Mammary epithelial cell (primary cell): Measurements from ENCODE around the gene ATP8A2.

Experiments
- EZH2 ChIP-seq: IDR thresholded peaks from 2 replicates; pipeline ENCODE4 v1.6.1; 2012; ENCODE audit warnings: low read length, inconsistent platforms, borderline replicate concordance
- TF ChIP-seq, protein P1 (sequence below), 2 donors: IDR thresholded peaks in 1 of 2; conservative IDR thresholded peaks in 1 of 2; 2 replicates each; pipeline ENCODE4 v1.5.1; 2011 to 2012; ENCODE audit warnings: inconsistent platforms in 2 of 2, low read length in 2 of 2, mild to moderate bottlenecking in 2 of 2, control low read depth in 1 of 2, low read depth in 1 of 2; ENCODE audit not compliant: insufficient read depth in 1 of 2; ENCODE audit errors: extremely low read depth in 1 of 2

- TF ChIP-seq, protein P1, sequence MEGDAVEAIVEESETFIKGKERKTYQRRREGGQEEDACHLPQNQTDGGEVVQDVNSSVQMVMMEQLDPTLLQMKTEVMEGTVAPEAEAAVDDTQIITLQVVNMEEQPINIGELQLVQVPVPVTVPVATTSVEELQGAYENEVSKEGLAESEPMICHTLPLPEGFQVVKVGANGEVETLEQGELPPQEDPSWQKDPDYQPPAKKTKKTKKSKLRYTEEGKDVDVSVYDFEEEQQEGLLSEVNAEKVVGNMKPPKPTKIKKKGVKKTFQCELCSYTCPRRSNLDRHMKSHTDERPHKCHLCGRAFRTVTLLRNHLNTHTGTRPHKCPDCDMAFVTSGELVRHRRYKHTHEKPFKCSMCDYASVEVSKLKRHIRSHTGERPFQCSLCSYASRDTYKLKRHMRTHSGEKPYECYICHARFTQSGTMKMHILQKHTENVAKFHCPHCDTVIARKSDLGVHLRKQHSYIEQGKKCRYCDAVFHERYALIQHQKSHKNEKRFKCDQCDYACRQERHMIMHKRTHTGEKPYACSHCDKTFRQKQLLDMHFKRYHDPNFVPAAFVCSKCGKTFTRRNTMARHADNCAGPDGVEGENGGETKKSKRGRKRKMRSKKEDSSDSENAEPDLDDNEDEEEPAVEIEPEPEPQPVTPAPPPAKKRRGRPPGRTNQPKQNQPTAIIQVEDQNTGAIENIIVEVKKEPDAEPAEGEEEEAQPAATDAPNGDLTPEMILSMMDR (conservative IDR thresholded peaks at IDR 0.05 in 1 of 2, IDR thresholded peaks at IDR 0.05 in 1 of 2; ENCODE audit: extremely low read depth in 1 of 2, insufficient read depth in 1 of 2, low read depth in 1 of 2, low read length in 2 of 2): no peak
- TF ChIP-seq EZH2: no peak
Measured at GRCh38 chr13:26045142-26045541, 673.4 kb downstream of the ATP8A2 start.
